ENCODE data around the gene RAN. TPM values are rescaled to one million over a fixed set of nuclear protein-coding genes. Genes with fewer than 3 reads are reported as not detected.

RAN gene
- total RNA-seq, 1 donor from 2014 or later = 431 TPM

- DNase-seq (ENCODE audit: extremely low read depth, low read depth, low spot score) = no peak
These were observed 53.8 kb downstream of the RAN start for GRCh38 chr12:130925666-130926015.

Other genes starting within 250 kb of the RAN start
- gene RIMBP2, start 155.8 kb upstream of the RAN start, total RNA-seq = not detected in 2 replicates
- gene STX2, start 32.8 kb upstream of the RAN start, total RNA-seq = 35.1 and 36.7 TPM in 2 replicates
- gene ADGRD1, start 81.8 kb downstream of the RAN start, total RNA-seq = not detected in 2 replicates